CD8-positive, alpha-beta memory T cell (primary cell): ENCODE results near the gene GAPDHS. TPM values are rescaled to one million over a fixed set of nuclear protein-coding genes. Genes with fewer than 3 reads are reported as not detected.

Source experiments
- CTCF ChIA-PET: fragments of 350-600 bp; sonication (Branson Sonifier 250); formaldehyde crosslinking; loops from one replicate; lab custom pipeline; 2021; ENCODE audit warnings: antibody characterized with exemption; lab: Charles Lee
- POLR2A ChIA-PET: fragments of 350-600 bp; sonication (Branson Sonifier 250); formaldehyde crosslinking; loops from one replicate; lab custom pipeline; 2021; ENCODE audit warnings: antibody characterized with exemption; lab: Charles Lee
- DNase-seq, 5 donors: peaks; one replicate each; pipeline versions ENCODE4 v3.0.0 to v3.0.0-alpha.2; 2020 to 2022; ENCODE audit warnings: mixed read lengths in 1 of 5
- H3K27ac ChIP-seq: one replicate; pipeline ENCODE4 v1.7.0; 2013; ENCODE audit warnings: low read depth, mild to moderate bottlenecking, low read length, moderate library complexity
- H3K27me3 ChIP-seq: 2 replicates; pipeline ENCODE4 v1.7.0; 2013; ENCODE audit warnings: low read length, mild to moderate bottlenecking; ENCODE audit not compliant: insufficient read depth, poor library complexity, severe bottlenecking
- H3K36me3 ChIP-seq: 2 replicates; pipeline ENCODE4 v1.7.0; 2013; ENCODE audit warnings: mild to moderate bottlenecking, low read length, moderate library complexity; ENCODE audit not compliant: insufficient read depth
- H3K4me1 ChIP-seq: 2 replicates; pipeline ENCODE4 v1.7.0; 2013; ENCODE audit warnings: mild to moderate bottlenecking, low read length, moderate library complexity; ENCODE audit not compliant: insufficient read depth
- H3K4me3 ChIP-seq: 2 replicates; pipeline ENCODE4 v1.7.0; 2013; ENCODE audit warnings: mild to moderate bottlenecking, low read length
- H3K9me3 ChIP-seq: 2 replicates; pipeline ENCODE4 v1.7.0; 2013; ENCODE audit warnings: mild to moderate bottlenecking, low read length
- H3K27ac Mint-ChIP-seq, 8 donors: one replicate each; pipeline ENCODE4 v1.8.0; 2020 to 2021; ENCODE audit warnings: mixed read lengths in 8 of 8, mild to moderate bottlenecking in 6 of 8, inconsistent platforms in 3 of 8, moderate library complexity in 3 of 8
- H3K27me3 Mint-ChIP-seq, 2 donors: one replicate each; pipeline ENCODE4 v1.8.0; 2020 to 2021; ENCODE audit warnings: mixed read lengths in 2 of 2, mild to moderate bottlenecking in 1 of 2, moderate library complexity in 1 of 2
- H3K36me3 Mint-ChIP-seq, 3 donors: one replicate each; pipeline ENCODE4 v1.8.0; 2020 to 2021; ENCODE audit warnings: mixed read lengths in 3 of 3, inconsistent platforms in 1 of 3, mild to moderate bottlenecking in 1 of 3
- H3K4me1 Mint-ChIP-seq, 3 donors: one replicate each; pipeline ENCODE4 v1.8.0; 2020 to 2021; ENCODE audit warnings: mixed read lengths in 3 of 3, inconsistent platforms in 1 of 3, mild to moderate bottlenecking in 1 of 3
- H3K4me3 Mint-ChIP-seq, 7 donors: one replicate each; pipeline ENCODE4 v1.8.0; 2020 to 2021; ENCODE audit warnings: mixed read lengths in 7 of 7, mild to moderate bottlenecking in 6 of 7, moderate library complexity in 4 of 7, inconsistent platforms in 2 of 7
- H3K9me3 Mint-ChIP-seq, 5 donors: one replicate each; pipeline ENCODE4 v1.8.0; 2020 to 2022; ENCODE audit warnings: mixed read lengths in 5 of 5, mild to moderate bottlenecking in 3 of 5, moderate library complexity in 2 of 5, inconsistent platforms in 1 of 5
- polyA plus RNA-seq: library from polyadenylated mRNA; unstranded; fragments of 300-500 nt; fragmentation: Illumina TruSeq; gene quantifications from one replicate; pipeline ENCODE4 v1.2.3, GENCODE V29; 2021
- total RNA-seq, 2 experiments: library from RNA; stranded (reverse); gene quantifications; one replicate each; pipeline ENCODE4 v1.2.3, GENCODE V29; 2021

The GAPDHS gene
- total and polyA plus RNA-seq, 3 experiments from 2014 or later: not detected

GRCh38 chr19:35521124-35521743 lies 12.0 kb upstream of the GAPDHS start:
- peaks cover 1 to 27% of the 10 kb centered on the region in 2 donors for H3K27me3 Mint-ChIP-seq
- H3K36me3 Mint-ChIP-seq: no peaks in the 10 kb centered on the region
- ChIA-PET POLR2A (no interaction called here), CTCF (interaction anchor here (1.7 kb wide), 1 partner anchor 10 kb away, joined by 5 read pairs; no protein-coding TSS in a partner anchor)
- H3K9me3 Mint-ChIP-seq: no peaks in the 10 kb centered on the region
- H3K4me1 Mint-ChIP-seq: no peaks in the 10 kb centered on the region
- Histone ChIP-seq H3K27me3 (no peaks in the 10 kb centered on the region), H3K9me3 (no peaks in the 10 kb centered on the region), H3K4me3 (no peak overlapping the region), H3K4me1 (no peaks in the 10 kb centered on the region), H3K36me3 (no peaks in the 10 kb centered on the region), H3K27ac (no peak overlapping the region)
- DNase-seq: no peak
- H3K4me3 Mint-ChIP-seq: no peak overlapping the region
- no peak overlapping the region for H3K27ac Mint-ChIP-seq

- no peaks in the 10 kb centered on the region for H3K36me3 Mint-ChIP-seq
- Histone ChIP-seq H3K27ac (no peak overlapping the region), H3K36me3 (no peaks in the 10 kb centered on the region), H3K9me3 (no peaks in the 10 kb centered on the region), H3K4me1 (no peaks in the 10 kb centered on the region), H3K4me3 (no peak overlapping the region), H3K27me3 (no peaks in the 10 kb centered on the region)
- H3K4me3 Mint-ChIP-seq: no peak overlapping the region
- DNase-seq: no peak
- no peaks in the 10 kb centered on the region for H3K9me3 Mint-ChIP-seq
- peaks cover 8 to 37% of the 10 kb centered on the region in 2 donors for H3K27me3 Mint-ChIP-seq
- no peaks in the 10 kb centered on the region for H3K4me1 Mint-ChIP-seq
- no peak overlapping the region for H3K27ac Mint-ChIP-seq
- POLR2A ChIA-PET: no interaction called here
- CTCF ChIA-PET: no interaction called here
Measured at GRCh38 chr19:35522745-35523327, 10.4 kb upstream of the GAPDHS start.

- H3K9me3 Mint-ChIP-seq: no peaks in the 10 kb centered on the region
- no peaks in the 10 kb centered on the region for H3K36me3 Mint-ChIP-seq
- CTCF ChIA-PET: no interaction called here
- no peaks in the 10 kb centered on the region for H3K4me1 Mint-ChIP-seq
- H3K36me3 ChIP-seq: no peaks in the 10 kb centered on the region
- H3K4me1 ChIP-seq: no peaks in the 10 kb centered on the region
- POLR2A ChIA-PET: no interaction called here
- H3K4me3 ChIP-seq: no peak overlapping the region
- no peak overlapping the region for H3K27ac ChIP-seq
- no peaks in the 10 kb centered on the region for H3K9me3 ChIP-seq
- no peak overlapping the region for H3K4me3 Mint-ChIP-seq
- no peaks in the 10 kb centered on the region for H3K27me3 ChIP-seq
- peaks cover 17 to 48% of the 10 kb centered on the region in 2 donors for H3K27me3 Mint-ChIP-seq
- no peak overlapping the region for H3K27ac Mint-ChIP-seq
- DNase-seq: no peak
Measured at GRCh38 chr19:35524181-35524837, 8.9 kb upstream of the GAPDHS start.

- no peak overlapping the region for H3K27ac ChIP-seq
- H3K4me3 ChIP-seq: no peak overlapping the region
- no peaks in the 10 kb centered on the region for H3K36me3 ChIP-seq
- Mint-ChIP-seq H3K4me1 (no peaks in the 10 kb centered on the region), H3K36me3 (no peaks in the 10 kb centered on the region), H3K27me3 (peaks cover 23 to 48% of the 10 kb centered on the region in 2 donors), H3K9me3 (no peaks in the 10 kb centered on the region), H3K4me3 (no peak overlapping the region), H3K27ac (no peak overlapping the region)
- no peaks in the 10 kb centered on the region for H3K9me3 ChIP-seq
- no peak for DNase-seq
- H3K27me3 ChIP-seq: no peaks in the 10 kb centered on the region
- no peaks in the 10 kb centered on the region for H3K4me1 ChIP-seq
- CTCF ChIA-PET: no interaction called here
- POLR2A ChIA-PET: no interaction called here
Measured at GRCh38 chr19:35525873-35526272, 7.4 kb upstream of the GAPDHS start.

- Histone ChIP-seq H3K27ac (no peak within 1 kb of the TSS), H3K9me3 (no peaks in the 10 kb centered on the region), H3K27me3 (no peaks in the 10 kb centered on the region), H3K4me3 (no peak within 1 kb of the TSS), H3K4me1 (peaks cover 2% of the 10 kb centered on the region), H3K36me3 (no peaks in the 10 kb centered on the region)
- no peak for DNase-seq
- peaks cover 4 to 6% (median 4%) of the 10 kb centered on the region in 3 donors for H3K4me1 Mint-ChIP-seq
- H3K27ac Mint-ChIP-seq: no peak within 1 kb of the TSS
- ChIA-PET POLR2A (no interaction called here), CTCF (interaction anchor here (1.6 kb wide), 1 partner anchor 33 kb away, joined by 3 read pairs; no protein-coding TSS in a partner anchor)
- peaks cover 0 to 4% (median 0%) of the 10 kb centered on the region in 3 donors for H3K36me3 Mint-ChIP-seq
- peaks cover 0 to 2% (median 0%) of the 10 kb centered on the region in 5 donors for H3K9me3 Mint-ChIP-seq
- H3K4me3 Mint-ChIP-seq: no peak within 1 kb of the TSS
- H3K27me3 Mint-ChIP-seq: peaks cover 32 to 64% of the 10 kb centered on the region in 2 donors
Measured at GRCh38 chr19:35528218-35529038, 4.8 kb upstream of the GAPDHS start, which contains the start of gene SBSN. SBSN (minus strand) TSS chr19:35528311; CDS start chr19:35528281, 30 bp downstream.

GRCh38 chr19:35529241-35530218 lies 3.7 kb upstream of the GAPDHS start:
- Mint-ChIP-seq H3K4me3 (no peak overlapping the region), H3K27ac (no peak overlapping the region), H3K36me3 (peaks cover 0 to 4% (median 0%) of the 10 kb centered on the region in 3 donors), H3K27me3 (peaks cover 36 to 65% of the 10 kb centered on the region in 2 donors), H3K4me1 (peaks cover 9 to 13% (median 12%) of the 10 kb centered on the region in 3 donors), H3K9me3 (peaks cover 0 to 2% (median 0%) of the 10 kb centered on the region in 5 donors)
- ChIA-PET CTCF (interaction anchor here (1.6 kb wide), 1 partner anchor 34 kb away, joined by 3 read pairs; no protein-coding TSS in a partner anchor), POLR2A (no interaction called here)
- no peaks in the 10 kb centered on the region for H3K36me3 ChIP-seq
- no peaks in the 10 kb centered on the region for H3K9me3 ChIP-seq
- no peak overlapping the region for H3K4me3 ChIP-seq
- H3K27ac ChIP-seq: no peak overlapping the region
- H3K27me3 ChIP-seq: no peaks in the 10 kb centered on the region
- no peak for DNase-seq
- peaks cover 6% of the 10 kb centered on the region for H3K4me1 ChIP-seq

GRCh38 chr19:35531291-35531690 lies 2.0 kb upstream of the GAPDHS start:
- no peaks in the 10 kb centered on the region for H3K27me3 ChIP-seq

More at GRCh38 chr19:35531291-35531690, 2.0 kb upstream of the GAPDHS start:
- H3K27ac Mint-ChIP-seq: no peak overlapping the region
- H3K9me3 ChIP-seq: no peaks in the 10 kb centered on the region
- no peaks in the 10 kb centered on the region for H3K36me3 ChIP-seq
- peaks cover 9 to 14% (median 13%) of the 10 kb centered on the region in 3 donors for H3K4me1 Mint-ChIP-seq
- ChIA-PET POLR2A (no interaction called here), CTCF (interaction anchor here (1.7 kb wide), 1 partner anchor 21 kb away, joined by 5 read pairs; no protein-coding TSS in a partner anchor)
- H3K27ac ChIP-seq: no peak overlapping the region
- H3K4me3 Mint-ChIP-seq: no peak overlapping the region
- peaks cover 37 to 57% of the 10 kb centered on the region in 2 donors for H3K27me3 Mint-ChIP-seq
- H3K4me1 ChIP-seq: peaks cover 6% of the 10 kb centered on the region
- H3K9me3 Mint-ChIP-seq: peaks cover 0 to 2% (median 0%) of the 10 kb centered on the region in 5 donors
- H3K4me3 ChIP-seq: no peak overlapping the region
- DNase-seq: no peak
- peaks cover 0 to 4% (median 0%) of the 10 kb centered on the region in 3 donors for H3K36me3 Mint-ChIP-seq
